Gastroesophageal sphincter (tissue), 4 donors: ENCODE results near the gene GOLGA6B. TPM values are rescaled to one million over a fixed set of nuclear protein-coding genes. Genes with fewer than 3 reads are reported as not detected.
A peak's percentile ranks its signal among the peaks of the same experiment; 100 is the strongest.
"Not testable (repeated sequence)": the region's sequence is repeated elsewhere in the genome, so short reads cannot be mapped to it uniquely, and the experiment has no call there.

Experiments
- ATAC-seq: fragments of 150-250 bp; one replicate; pipeline ENCODE4 v1.9.1; 2016; ENCODE audit warnings: mild to moderate bottlenecking, moderate library complexity
- H3K27ac ChIP-seq, 4 donors: fragments of 200-600 bp; sonication (generic) in 3 of 4; 1 replicate in 3 of 4; 2 replicates in 1 of 4; pipeline ENCODE4 v1.5.1; 2016 to 2019
- H3K27me3 ChIP-seq: fragments of 200-600 bp; sonication (generic); one replicate; pipeline ENCODE4 v1.5.1; 2019
- H3K36me3 ChIP-seq, 2 donors: fragments of 200-600 bp; sonication (generic); one replicate each; pipeline ENCODE4 v1.5.1; 2019; ENCODE audit warnings: control low read depth in 1 of 2
- H3K4me1 ChIP-seq, 3 donors: fragments of 200-600 bp; sonication (generic); 1 replicate in 2 of 3; 2 replicates in 1 of 3; pipeline ENCODE4 v1.5.1; 2016 to 2019; ENCODE audit warnings: control low read depth in 2 of 3
- H3K4me3 ChIP-seq, 2 donors: fragments of 200-600 bp; sonication (generic); one replicate each; pipeline ENCODE4 v1.5.1; 2019; ENCODE audit warnings: mild to moderate bottlenecking in 1 of 2, moderate library complexity in 1 of 2
- H3K9me3 ChIP-seq, 3 donors: fragments of 200-600 bp; sonication (generic); one replicate each; pipeline ENCODE4 v1.5.1; 2017 to 2019; ENCODE audit warnings: control low read depth in 2 of 3
- EP300 ChIP-seq: sonication (generic); formaldehyde crosslinking; IDR thresholded peaks from one replicate; pipeline ENCODE4 v1.6.1; 2017; ENCODE audit warnings: antibody characterized with exemption, mild to moderate bottlenecking
- POLR2A ChIP-seq, 2 donors: fragments of 450-650 bp; IDR thresholded peaks; one replicate each; pipeline ENCODE4 v1.6.1; 2017; ENCODE audit warnings: antibody characterized with exemption in 2 of 2, mild to moderate bottlenecking in 2 of 2, moderate library complexity in 1 of 2
- POLR2AphosphoS5 ChIP-seq: sonication (generic); formaldehyde crosslinking; IDR thresholded peaks from one replicate; pipeline ENCODE4 v1.6.1; 2017; ENCODE audit warnings: antibody characterized with exemption
- WGBS, 2 donors: methylation state at CpG; one replicate each; pipeline ENCODE4 v1.1.5; 2018; ENCODE audit warnings: low coverage in 1 of 2; 5-methylcytosine and 5-hydroxymethylcytosine counted together
- total RNA-seq, 4 donors: library from RNA; depleted of rRNA; stranded (reverse); fragments of >200 nt; gene quantifications; one replicate each; pipeline ENCODE4 v1.1.0, GENCODE V29; 2016
- TF ChIP-seq, protein P1 (sequence below), 4 experiments: fragments of 200-600 bp in 2 of 4; fragments of 450-650 bp in 2 of 4; sonication (generic) in 1 of 4; IDR thresholded peaks; one replicate each; pipeline ENCODE4 v1.5.1; 2017 to 2019; ENCODE audit warnings: antibody characterized with exemption in 4 of 4, mild to moderate bottlenecking in 2 of 4, moderate library complexity in 2 of 4

GOLGA6B gene
- total RNA-seq, 4 donors from 2014 or later: 0.40 TPM; not detected in 3

DNA sequence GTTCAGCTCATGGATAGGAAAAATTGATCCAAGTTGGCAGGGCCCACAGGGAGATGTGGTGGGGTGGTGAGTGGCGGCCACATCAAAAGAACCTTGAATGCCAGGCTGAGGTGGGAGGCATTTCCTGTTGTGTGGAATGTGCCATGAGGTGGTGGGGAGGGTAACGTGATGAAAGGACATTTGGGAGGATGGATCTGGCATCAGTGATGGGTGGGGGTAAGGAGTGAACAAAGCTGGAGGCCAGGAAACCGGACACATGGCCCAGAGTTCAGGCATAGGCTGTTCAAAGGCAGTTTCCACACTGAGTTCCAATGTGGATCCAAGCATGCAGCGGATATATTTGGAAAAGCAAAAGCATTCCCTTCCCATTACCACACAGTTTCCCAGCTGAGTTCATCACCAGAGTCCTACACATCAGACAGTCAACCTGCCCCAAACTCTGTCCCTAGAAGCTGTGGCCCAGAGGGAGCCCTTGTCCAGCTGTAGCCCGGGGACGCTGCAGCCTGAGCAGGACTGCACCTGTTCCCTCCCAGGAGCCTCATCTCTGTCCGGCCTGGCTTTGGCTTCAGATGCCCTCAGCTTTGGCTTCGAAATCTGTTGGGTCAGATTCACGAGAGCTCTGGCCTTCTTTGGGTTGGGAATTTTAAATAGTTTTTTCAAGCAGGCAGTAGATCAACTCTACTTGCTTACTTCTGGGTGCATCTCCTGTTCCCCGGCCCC is 37.8 kb upstream of the GOLGA6B start:
- Histone ChIP-seq H3K27ac (no peak overlapping the region), H3K27me3 (no peaks in the 10 kb centered on the region), H3K9me3 (no peaks in the 10 kb centered on the region), H3K4me1 (no peaks in the 10 kb centered on the region), H3K36me3 (no peaks in the 10 kb centered on the region), H3K4me3 (no peak overlapping the region)
- TF ChIP-seq, protein P1, sequence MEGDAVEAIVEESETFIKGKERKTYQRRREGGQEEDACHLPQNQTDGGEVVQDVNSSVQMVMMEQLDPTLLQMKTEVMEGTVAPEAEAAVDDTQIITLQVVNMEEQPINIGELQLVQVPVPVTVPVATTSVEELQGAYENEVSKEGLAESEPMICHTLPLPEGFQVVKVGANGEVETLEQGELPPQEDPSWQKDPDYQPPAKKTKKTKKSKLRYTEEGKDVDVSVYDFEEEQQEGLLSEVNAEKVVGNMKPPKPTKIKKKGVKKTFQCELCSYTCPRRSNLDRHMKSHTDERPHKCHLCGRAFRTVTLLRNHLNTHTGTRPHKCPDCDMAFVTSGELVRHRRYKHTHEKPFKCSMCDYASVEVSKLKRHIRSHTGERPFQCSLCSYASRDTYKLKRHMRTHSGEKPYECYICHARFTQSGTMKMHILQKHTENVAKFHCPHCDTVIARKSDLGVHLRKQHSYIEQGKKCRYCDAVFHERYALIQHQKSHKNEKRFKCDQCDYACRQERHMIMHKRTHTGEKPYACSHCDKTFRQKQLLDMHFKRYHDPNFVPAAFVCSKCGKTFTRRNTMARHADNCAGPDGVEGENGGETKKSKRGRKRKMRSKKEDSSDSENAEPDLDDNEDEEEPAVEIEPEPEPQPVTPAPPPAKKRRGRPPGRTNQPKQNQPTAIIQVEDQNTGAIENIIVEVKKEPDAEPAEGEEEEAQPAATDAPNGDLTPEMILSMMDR (IDR thresholded peaks at IDR 0.05): no peak
- no peak for TF ChIP-seq POLR2A (IDR thresholded peaks at IDR 0.05)
- no peak for TF ChIP-seq EP300
- no peak for ATAC-seq
- 81 to 82% methylated on average over 5 to 7 of the region's 10 CpGs for WGBS, 2 donors

DNA sequence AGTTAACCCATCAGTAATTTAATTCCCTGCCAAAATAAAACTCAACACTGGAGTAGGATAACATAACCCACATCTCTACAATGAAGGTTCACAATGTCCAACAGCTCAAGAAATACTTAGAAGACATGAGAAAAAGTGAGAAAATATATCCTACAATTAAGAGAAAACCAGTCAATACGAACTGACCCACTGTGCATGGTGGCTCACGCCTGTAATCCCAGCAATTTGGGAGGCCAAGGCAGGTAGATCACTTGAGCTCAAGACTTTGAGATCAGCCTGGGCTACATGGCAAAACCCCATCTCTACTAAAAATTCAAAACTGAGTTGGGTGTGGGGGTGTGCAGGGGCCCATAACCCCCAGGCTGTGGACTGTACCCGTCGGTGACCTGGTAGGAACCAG is 30.6 kb upstream of the GOLGA6B start:
- WGBS, 2 donors: 92 to 95% methylated on average over 2 of the region's 4 CpGs
- not testable (repeated sequence) for H3K4me1 ChIP-seq, H3K27me3 ChIP-seq, ATAC-seq, H3K27ac ChIP-seq, H3K4me3 ChIP-seq, H3K36me3 ChIP-seq, H3K9me3 ChIP-seq

DNA sequence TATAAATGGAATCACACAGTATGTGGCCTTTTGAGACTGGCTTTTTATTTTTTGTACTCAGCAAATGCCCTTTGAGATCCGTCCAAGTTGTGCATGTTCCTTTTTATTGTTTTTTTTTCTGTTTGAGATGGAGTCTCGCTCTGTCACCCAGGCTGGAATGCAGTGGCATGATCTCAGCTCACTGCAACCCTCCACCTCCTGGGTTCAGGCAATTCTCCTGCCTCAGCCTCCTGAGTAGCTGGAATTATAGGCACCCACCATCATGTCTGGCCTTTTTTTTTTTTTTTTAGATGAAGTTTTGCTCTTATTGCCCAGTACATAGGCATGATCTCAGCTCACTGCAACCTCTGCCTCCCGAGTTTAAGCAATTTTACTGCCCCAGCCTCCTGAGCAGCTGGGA is 28.3 kb upstream of the GOLGA6B start:
- 20 to 62% methylated on average over 1 to 3 of the region's 3 CpGs for WGBS, 2 donors
- ATAC-seq, H3K36me3 ChIP-seq, H3K4me1 ChIP-seq, H3K27me3 ChIP-seq, H3K4me3 ChIP-seq, H3K27ac ChIP-seq, H3K9me3 ChIP-seq: not testable (repeated sequence)

DNA sequence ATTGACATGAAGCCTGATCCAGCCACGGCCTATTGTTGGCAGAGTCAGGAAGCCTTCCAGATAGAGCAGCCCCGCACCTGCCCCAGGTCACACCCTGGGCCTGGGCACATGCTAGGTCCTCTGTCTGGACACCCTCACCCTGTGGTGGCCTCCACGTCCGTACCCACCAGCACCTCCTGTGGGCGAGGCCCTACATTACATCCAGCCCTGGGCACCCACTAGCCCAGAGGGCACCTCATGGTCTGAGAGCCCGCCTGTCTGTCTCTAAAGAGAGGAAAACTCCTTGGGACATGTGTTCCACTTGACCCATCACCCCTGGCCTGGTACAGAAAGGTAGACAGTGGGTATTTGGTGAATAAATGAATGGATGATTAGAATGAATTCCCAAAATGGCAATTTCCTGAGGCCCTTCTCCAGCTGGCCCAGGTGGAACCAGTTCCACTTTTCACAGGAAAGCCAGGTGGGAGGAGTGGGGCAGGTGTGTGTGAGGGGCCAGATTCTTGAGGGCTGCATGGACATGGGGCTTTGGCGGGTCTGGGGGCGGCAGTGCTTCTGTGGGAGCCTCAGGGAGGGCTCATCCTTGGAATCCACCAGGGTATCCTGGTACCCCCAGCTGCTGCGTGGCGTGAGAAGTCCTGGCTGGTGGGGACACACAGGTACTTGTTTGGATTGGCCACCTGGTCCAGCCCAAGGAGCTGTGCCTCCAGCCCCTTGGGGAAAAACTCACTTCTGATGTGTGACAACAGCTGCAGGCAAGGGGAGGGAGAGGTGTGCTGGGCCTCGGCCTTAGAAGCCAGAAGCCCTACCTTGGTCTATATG is 26.0 kb upstream of the GOLGA6B start:
- H3K27me3 ChIP-seq, H3K4me3 ChIP-seq, H3K27ac ChIP-seq, H3K9me3 ChIP-seq, H3K36me3 ChIP-seq, H3K4me1 ChIP-seq, ATAC-seq: not testable (repeated sequence)
- 93 to 100% methylated on average over 1 to 6 of the region's 11 CpGs for WGBS, 2 donors

DNA sequence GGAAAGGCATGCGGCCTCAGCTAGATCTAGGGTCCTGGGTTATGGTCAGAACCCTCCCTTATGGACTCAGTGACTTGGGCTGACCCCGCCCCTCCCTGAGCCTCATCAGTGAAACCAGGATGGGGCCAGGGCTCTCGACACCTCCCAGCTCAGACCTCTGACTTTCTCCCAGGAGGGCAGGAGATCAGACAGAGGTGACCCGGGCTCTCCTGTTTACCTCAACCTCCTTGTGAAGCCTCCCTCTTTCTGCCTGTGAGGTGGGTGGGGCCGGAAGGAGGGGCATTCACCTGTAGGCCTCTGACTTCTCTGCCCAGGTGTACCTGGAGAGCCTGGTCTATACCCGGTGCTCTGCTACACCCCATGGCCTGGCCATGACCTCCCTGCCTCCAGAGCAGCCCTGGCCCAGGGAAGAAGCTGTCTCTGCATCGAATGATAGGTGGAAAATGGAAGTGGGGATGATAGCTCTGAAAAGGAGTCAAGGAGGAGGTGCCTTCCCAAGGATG is 25.4 kb upstream of the GOLGA6B start:
- not testable (repeated sequence) for H3K4me1 ChIP-seq, H3K36me3 ChIP-seq, H3K9me3 ChIP-seq, H3K27me3 ChIP-seq, ATAC-seq, H3K4me3 ChIP-seq, H3K27ac ChIP-seq
- WGBS, 2 donors: no CpG with 5 or more reads among the region's 7 CpGs

DNA sequence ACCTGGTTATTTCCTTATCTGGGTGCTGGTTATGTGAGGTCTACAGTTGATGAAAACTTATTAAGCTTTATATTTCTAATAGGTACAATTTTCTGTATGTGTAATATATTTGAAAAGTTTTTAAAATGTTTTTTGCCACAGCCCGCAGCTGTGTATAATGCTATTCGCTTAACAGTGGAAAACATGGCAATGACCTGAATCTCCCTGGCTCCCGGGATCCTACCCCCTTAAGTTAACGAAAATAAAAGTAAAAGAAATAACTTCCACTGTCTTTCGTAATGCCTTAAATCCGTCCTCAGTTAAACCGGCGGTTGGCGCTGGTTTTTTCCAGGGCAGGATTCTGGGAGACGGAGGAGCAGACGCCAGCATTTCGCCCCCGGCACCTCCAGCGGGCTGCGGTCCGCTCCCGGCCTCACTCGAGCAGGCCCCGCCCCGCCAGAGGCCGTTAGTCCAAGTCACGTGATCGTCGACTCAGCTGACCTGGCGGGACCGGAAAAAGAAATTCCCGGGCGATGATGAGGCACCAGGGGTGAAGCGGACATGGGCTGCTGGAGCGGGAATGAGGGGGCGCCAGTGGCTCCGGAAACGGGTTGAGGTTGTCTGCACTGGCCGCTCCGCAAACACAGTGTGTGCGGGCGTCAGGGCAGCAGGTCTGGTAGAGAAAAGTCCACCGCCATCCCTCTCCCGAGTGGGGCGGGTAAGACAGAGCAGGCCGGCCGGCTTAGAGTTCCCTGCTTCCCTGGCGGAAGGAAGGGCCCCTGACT is 17.8 kb upstream of the GOLGA6B start:
- TF ChIP-seq POLR2AphosphoS5: peak; percentile 48
- H3K27me3 ChIP-seq, H3K36me3 ChIP-seq, H3K9me3 ChIP-seq, H3K4me1 ChIP-seq: not testable (repeated sequence)
- WGBS, 2 donors: no CpG with 5 or more reads among the region's 43 CpGs
- ATAC-seq: peak; percentile 91
- peak overlapping the region; percentile 47 to 49 for H3K4me3 ChIP-seq
- peak overlapping the region in 3 of 4 donors; percentile 40 to 66 (median 64) for H3K27ac ChIP-seq

DNA sequence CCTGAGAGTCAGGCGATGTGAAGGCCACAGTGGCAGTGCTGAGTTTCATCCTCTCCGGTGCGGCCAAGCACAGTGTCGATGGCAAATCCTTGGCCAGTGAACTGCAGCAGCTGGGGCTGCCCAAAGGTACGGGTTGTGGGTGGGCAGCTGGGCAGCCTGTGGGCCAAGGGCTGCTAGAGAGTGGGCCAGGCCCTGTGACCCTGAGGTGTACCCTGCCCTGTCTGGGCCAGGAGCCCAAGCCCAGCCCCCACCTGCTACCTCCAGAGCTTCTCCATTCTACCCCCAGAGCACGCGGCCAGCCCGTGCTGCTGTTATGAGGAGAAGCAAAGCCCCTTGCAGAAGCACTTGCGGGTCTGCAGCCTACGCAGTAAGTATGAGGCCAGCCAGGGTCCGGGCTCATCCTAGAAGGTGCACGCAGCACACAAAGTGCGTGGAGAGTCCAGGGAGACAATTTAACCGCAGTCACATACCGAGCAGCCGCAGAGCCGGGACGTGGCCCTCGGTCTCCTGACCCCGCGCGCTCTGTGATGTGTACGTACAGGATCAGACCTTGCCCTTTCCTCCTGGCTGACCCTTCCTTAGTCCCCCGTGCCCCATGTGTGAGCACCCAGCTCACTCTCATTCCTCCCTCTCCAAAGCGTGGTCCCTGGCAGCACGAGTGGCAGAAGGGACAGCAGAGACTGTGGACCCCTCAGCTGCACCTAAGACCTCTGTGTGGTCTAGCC is 14.6 kb upstream of the GOLGA6B start:
- H3K4me1 ChIP-seq, H3K27ac ChIP-seq, H3K27me3 ChIP-seq, H3K4me3 ChIP-seq, H3K36me3 ChIP-seq, H3K9me3 ChIP-seq, ATAC-seq: not testable (repeated sequence)
- WGBS, 2 donors: no CpG with 5 or more reads among the region's 26 CpGs

DNA sequence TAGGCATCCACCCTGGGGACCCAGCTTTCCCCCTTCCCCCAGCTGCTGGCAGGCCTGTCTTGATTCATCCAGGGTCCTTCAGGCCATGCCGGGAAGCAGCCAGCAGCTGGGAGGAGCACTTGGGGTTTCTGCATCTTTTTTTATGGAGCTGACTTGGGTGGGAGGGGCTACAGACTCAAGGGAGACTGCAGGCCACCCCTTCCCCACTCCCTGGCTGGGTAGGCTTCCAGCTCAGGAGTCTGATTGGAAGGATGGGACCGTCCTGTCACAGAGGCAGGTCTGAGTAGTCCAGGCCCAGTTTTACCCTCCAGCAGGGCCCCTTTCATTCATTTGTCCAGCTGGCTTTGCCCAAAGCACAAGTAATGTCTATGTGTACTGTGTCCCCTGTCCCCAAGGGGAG is 12.2 kb upstream of the GOLGA6B start:
- not testable (repeated sequence) for ATAC-seq, H3K27ac ChIP-seq, H3K27me3 ChIP-seq, H3K4me3 ChIP-seq, H3K36me3 ChIP-seq, H3K9me3 ChIP-seq, H3K4me1 ChIP-seq
- no CpG with 5 or more reads among the region's 2 CpGs for WGBS, 2 donors

DNA sequence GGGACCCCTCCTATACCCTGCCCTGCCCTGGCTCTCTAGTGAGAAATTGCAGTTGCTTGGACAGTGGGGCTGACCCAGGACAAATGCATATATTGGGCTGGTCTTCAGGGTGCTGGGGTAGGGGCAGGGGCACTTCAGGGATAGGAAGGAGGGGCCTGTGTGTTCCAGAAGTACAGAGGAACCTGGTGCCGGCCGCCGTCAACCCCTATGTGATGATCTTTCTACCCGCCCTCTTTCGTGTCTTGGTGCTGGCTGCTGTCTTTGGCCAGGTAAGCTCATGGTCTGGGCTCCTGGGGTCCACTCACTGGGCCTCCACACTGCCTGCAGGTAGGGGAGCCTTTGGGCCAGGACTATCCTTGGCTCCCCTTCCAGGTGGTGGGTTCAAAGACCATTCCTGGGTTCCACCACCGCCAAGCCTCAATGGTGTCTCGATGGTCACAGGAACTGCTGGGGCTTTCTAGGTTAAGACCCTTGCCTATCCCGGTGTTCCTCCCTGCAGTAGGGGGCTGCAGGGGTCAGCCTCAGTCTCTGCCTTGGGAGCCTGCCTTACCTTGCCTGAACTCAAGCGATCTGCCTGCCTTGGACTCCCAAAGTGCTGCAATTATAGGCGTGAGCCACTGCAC is 5.8 kb upstream of the GOLGA6B start:
- not testable (repeated sequence) for ATAC-seq, H3K27ac ChIP-seq, H3K4me3 ChIP-seq, H3K9me3 ChIP-seq, H3K27me3 ChIP-seq, H3K4me1 ChIP-seq, H3K36me3 ChIP-seq
- 80% methylated on average over 1 of the region's 10 CpGs; no CpG with 5 or more reads in 1 of the 2 donors for WGBS, 2 donors

DNA sequence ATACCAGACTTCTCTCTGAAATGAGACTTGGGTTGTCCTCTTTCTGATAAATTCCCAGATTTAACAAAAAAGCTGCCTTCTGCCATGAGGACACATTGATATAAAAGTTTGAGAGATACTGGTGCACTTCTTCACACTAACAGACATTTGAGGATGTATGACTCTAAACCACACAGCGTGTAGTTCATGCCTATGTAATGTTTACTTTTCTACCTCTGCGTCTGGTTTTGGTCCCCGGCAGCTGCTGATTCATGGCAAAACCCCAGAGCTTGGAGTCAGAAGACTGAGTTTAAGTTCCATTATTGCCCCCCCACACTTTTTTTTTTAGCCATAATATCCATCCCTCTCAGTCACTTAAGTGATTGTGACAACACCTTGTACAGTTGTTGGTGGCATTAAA is 1.5 kb downstream of the GOLGA6B start:
- ATAC-seq, H3K36me3 ChIP-seq, H3K4me1 ChIP-seq, H3K4me3 ChIP-seq, H3K27me3 ChIP-seq, H3K27ac ChIP-seq, H3K9me3 ChIP-seq: not testable (repeated sequence)
- no CpG with 5 or more reads among the region's 3 CpGs for WGBS, 2 donors

DNA sequence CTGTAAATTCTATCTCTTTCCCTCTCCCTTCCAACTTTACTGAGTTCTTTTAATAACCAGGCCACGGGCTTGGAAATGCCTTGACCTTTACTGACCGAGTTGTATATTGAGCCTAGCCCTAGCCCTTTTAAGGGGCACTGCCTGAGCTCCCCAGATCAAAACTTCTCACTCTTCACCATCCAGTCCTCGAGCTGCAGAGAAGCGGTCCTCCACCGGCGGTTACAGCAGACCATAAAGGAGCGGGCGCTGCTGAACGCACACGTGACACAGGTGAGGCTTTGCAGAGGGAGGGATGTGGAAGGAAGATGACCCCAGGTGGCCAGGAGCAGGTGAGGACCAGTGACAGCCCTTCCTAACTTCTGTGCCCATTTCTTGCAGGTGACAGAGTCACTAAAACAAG is 6.6 kb downstream of the GOLGA6B start:
- H3K4me1 ChIP-seq, H3K36me3 ChIP-seq, H3K4me3 ChIP-seq, H3K27ac ChIP-seq, ATAC-seq, H3K9me3 ChIP-seq, H3K27me3 ChIP-seq: not testable (repeated sequence)
- no CpG with 5 or more reads among the region's 10 CpGs for WGBS, 2 donors
